HepG2 (cell line): ENCODE results near the gene DENND4B. TPM values are rescaled to one million over a fixed set of nuclear protein-coding genes. Genes with fewer than 3 reads are reported as not detected.

ENCODE experiments used
- AHDC1 ChIP-seq: sonication (generic); formaldehyde crosslinking; IDR thresholded peaks from 2 replicates; pipeline ENCODE4 v1.5.1; 2020; ENCODE audit warnings: mild to moderate bottlenecking, missing genetic modification reagents, borderline replicate concordance
- FOXA1 ChIP-seq, 2 experiments: fragments of 450-650 bp in 1 of 2; sonication (generic) in 1 of 2; formaldehyde crosslinking in 1 of 2; IDR thresholded peaks; 2 replicates each; pipeline versions ENCODE4 v1.4.0 to v1.6.1; 2016 to 2020; ENCODE audit warnings: missing genetic modification reagents in 1 of 2
- FOXM1 ChIP-seq: sonication (generic); formaldehyde crosslinking; IDR thresholded peaks from 2 replicates; pipeline ENCODE4 v1.5.0; 2020; ENCODE audit warnings: missing genetic modification reagents
- FOXP1 ChIP-seq, 2 experiments: fragments of 450-650 bp in 1 of 2; IDR thresholded peaks; 2 replicates each; pipeline ENCODE4 v1.6.1; 2017 to 2018; ENCODE audit warnings: antibody characterized with exemption in 1 of 2
- HIVEP1 ChIP-seq: sonication (generic); formaldehyde crosslinking; IDR thresholded peaks from 2 replicates; pipeline ENCODE4 v1.4.0; 2020; ENCODE audit warnings: mild to moderate bottlenecking, missing genetic modification reagents
- HNF4A ChIP-seq: sonication (generic); formaldehyde crosslinking; IDR thresholded peaks from 2 replicates; pipeline ENCODE4 v1.4.0; 2020; ENCODE audit warnings: missing genetic modification reagents
- MEIS1 ChIP-seq: sonication (generic); formaldehyde crosslinking; IDR thresholded peaks from 2 replicates; pipeline ENCODE4 v1.9.0; 2021; ENCODE audit warnings: mild to moderate bottlenecking, missing genetic modification reagents, moderate library complexity, borderline replicate concordance
- MZF1 ChIP-seq: sonication (generic); formaldehyde crosslinking; IDR thresholded peaks from 2 replicates; pipeline ENCODE4 v1.8.1; 2023; ENCODE audit warnings: mild to moderate bottlenecking, missing genetic modification reagents, borderline replicate concordance
- NFATC3 ChIP-seq: sonication (generic); formaldehyde crosslinking; IDR thresholded peaks from 2 replicates; pipeline ENCODE4 v1.5.1; 2020; ENCODE audit warnings: mild to moderate bottlenecking, missing genetic modification reagents
- NFKBIZ ChIP-seq: IDR thresholded peaks from 2 replicates; pipeline ENCODE4 v1.6.1; 2018; ENCODE audit warnings: missing genetic modification reagents, missing compliant biosample characterization
- PAWR ChIP-seq: sonication (generic); formaldehyde crosslinking; IDR thresholded peaks from 2 replicates; pipeline ENCODE4 v1.4.0; 2020; ENCODE audit warnings: missing genetic modification reagents, mild to moderate bottlenecking, borderline replicate concordance
- PRPF4 ChIP-seq: fragments of 200-400 bp; formaldehyde crosslinking; IDR thresholded peaks from 2 replicates; pipeline ENCODE4 v1.6.1; 2016; ENCODE audit warnings: low read length, low read depth; ENCODE audit not compliant: poor library complexity, severe bottlenecking
- RAD51 ChIP-seq: fragments of 450-650 bp; IDR thresholded peaks from 2 replicates; pipeline ENCODE4 v1.6.1; 2016; ENCODE audit warnings: borderline replicate concordance
- RBAK ChIP-seq: sonication (generic); formaldehyde crosslinking; IDR thresholded peaks from 2 replicates; pipeline ENCODE4 v1.5.1; 2020; ENCODE audit warnings: mild to moderate bottlenecking, missing genetic modification reagents
- SP1 ChIP-seq, 2 experiments: fragments of 450-650 bp in 1 of 2; sonication (generic) in 1 of 2; formaldehyde crosslinking in 1 of 2; IDR thresholded peaks; 2 replicates each; pipeline versions ENCODE4 v1.4.0 to v1.6.1; 2016 to 2020; ENCODE audit warnings: missing genetic modification reagents in 1 of 2
- SP5 ChIP-seq: IDR thresholded peaks from 2 replicates; pipeline ENCODE4 v1.6.1; 2016; ENCODE audit warnings: low read depth, borderline replicate concordance
- TBX2 ChIP-seq: sonication (generic); formaldehyde crosslinking; IDR thresholded peaks from 2 replicates; pipeline ENCODE4 v1.5.0; 2020; ENCODE audit warnings: missing genetic modification reagents, mild to moderate bottlenecking, borderline replicate concordance
- THAP11 ChIP-seq: IDR thresholded peaks from 2 replicates; pipeline ENCODE4 v1.6.1; 2016; ENCODE audit warnings: missing biosample characterization, missing genetic modification reagents
- ZNF207 ChIP-seq: fragments of 450-650 bp; IDR thresholded peaks from 2 replicates; pipeline ENCODE4 v1.6.1; 2016; ENCODE audit warnings: antibody characterized with exemption, borderline replicate concordance
- ZNF224 ChIP-seq: sonication (generic); formaldehyde crosslinking; IDR thresholded peaks from 2 replicates; pipeline ENCODE4 v1.5.0; 2020; ENCODE audit warnings: mild to moderate bottlenecking, missing genetic modification reagents
- ZNF260 ChIP-seq: sonication (generic); formaldehyde crosslinking; IDR thresholded peaks from 2 replicates; pipeline ENCODE4 v1.4.0; 2020; ENCODE audit warnings: missing genetic modification reagents, low read depth, mild to moderate bottlenecking, borderline replicate concordance
- ZNF30 ChIP-seq: sonication (generic); formaldehyde crosslinking; IDR thresholded peaks from 2 replicates; pipeline ENCODE4 v1.5.0; 2020; ENCODE audit warnings: mild to moderate bottlenecking, missing genetic modification reagents
- ZNF441 ChIP-seq: sonication (generic); formaldehyde crosslinking; IDR thresholded peaks from 2 replicates; pipeline ENCODE4 v1.7.0; 2021; ENCODE audit warnings: missing genetic modification reagents, borderline replicate concordance
- ZNF598 ChIP-seq: sonication (generic); formaldehyde crosslinking; IDR thresholded peaks from 2 replicates; pipeline ENCODE4 v1.5.1; 2020; ENCODE audit warnings: mild to moderate bottlenecking, missing genetic modification reagents, borderline replicate concordance
- ZNF614 ChIP-seq: IDR thresholded peaks from 2 replicates; pipeline ENCODE4 v1.6.1; 2018; ENCODE audit warnings: missing biosample characterization, missing genetic modification reagents, inconsistent platforms, borderline replicate concordance
- ZNF619 ChIP-seq: sonication (generic); formaldehyde crosslinking; IDR thresholded peaks from 2 replicates; pipeline ENCODE4 v1.4.0; 2020; ENCODE audit warnings: mild to moderate bottlenecking, missing genetic modification reagents
- ZNF772 ChIP-seq: sonication (generic); formaldehyde crosslinking; IDR thresholded peaks from 2 replicates; pipeline ENCODE4 v1.5.0; 2020; ENCODE audit warnings: mild to moderate bottlenecking, missing genetic modification reagents
- polyA plus RNA-seq, 8 experiments: library from polyadenylated mRNA; depleted of rRNA in 3 of 8; stranded (reverse) in 7 of 8; unstranded in 1 of 8; fragments of >200 nt; fragmentation: Illumina TruSeq in 4 of 8; extraction: Trizol in 4 of 8; gene quantifications; 2 replicates each; pipeline versions ENCODE4 v1.2.1 to v1.2.3, GENCODE V29; 2011 to 2016; ENCODE audit warnings: low read depth in 4 of 8, missing spikeins in 1 of 8, mixed read lengths in 1 of 8; ENCODE audit not compliant: insufficient read depth in 1 of 8
- total RNA-seq, 5 experiments: library from RNA; depleted of rRNA; stranded (reverse); fragments of >200 nt; fragmentation: Illumina TruSeq; extraction: Trizol; gene quantifications; 2 replicates each; pipeline ENCODE4 v1.2.3, GENCODE V29; 2016; ENCODE audit warnings: low read depth in 1 of 5

Gene DENND4B
- total and polyA plus RNA-seq, 2 of the 13 experiments (the other 11 are each of a cell fraction or from before 2014, with no cell fraction given) = 15.1 to 20.3 TPM

- TF ChIP-seq ZNF598 (CRISPR knock-in tag) (no peak), RBAK (CRISPR knock-in tag) (no peak), MZF1 (CRISPR knock-in tag) (no peak), ZNF207 (no peak), SP1 (IDR thresholded peaks at IDR 0.05) (no peak), SP1 (CRISPR knock-in tag; IDR thresholded peaks at IDR 0.05) (peak; percentile 63), ZNF224 (CRISPR knock-in tag) (0 out of 2 replicates have a peak, but pooled peaks have one; percentile 28), NFKBIZ (CRISPR knock-in tag) (peak; percentile 74; the same call in 1 of the 2 replicates), PRPF4 (no peak), SP5 (no peak; the same call in 1 of the 2 replicates), FOXA1 (IDR thresholded peaks at IDR 0.05) (no peak), FOXA1 (CRISPR knock-in tag; IDR thresholded peaks at IDR 0.05) (no peak), RAD51 (no peak), MEIS1 (peak; percentile 84), TBX2 (no peak; the same call in 1 of the 2 replicates), HIVEP1 (CRISPR knock-in tag) (0 out of 2 replicates have a peak, but pooled peaks have one; percentile 49), ZNF619 (CRISPR knock-in tag) (no peak), FOXP1 (IDR thresholded peaks at IDR 0.05) (no peak), FOXP1 (CRISPR knock-in tag; IDR thresholded peaks at IDR 0.05) (no peak), ZNF614 (CRISPR knock-in tag) (peak; percentile 80), ZNF441 (CRISPR knock-in tag) (peak; percentile 70), ZNF260 (CRISPR knock-in tag) (no peak), FOXM1 (CRISPR knock-in tag) (no peak), ZNF772 (peak; percentile 83), ZNF30 (CRISPR knock-in tag) (no peak), AHDC1 (CRISPR knock-in tag) (no peak), THAP11 (CRISPR knock-in tag) (peak; percentile 94), NFATC3 (CRISPR knock-in tag) (peak; percentile 37; the same call in 1 of the 2 replicates), HNF4A (0 out of 2 replicates have a peak, but pooled peaks have one; percentile 11), PAWR (CRISPR knock-in tag) (no peak; the same call in 1 of the 2 replicates)
Measured at GRCh38 chr1:153990468-153991150, 44.1 kb upstream of the DENND4B start, which contains the start of gene RPS27 (continued).
